ENCODE results near the gene RNASEH2C.
A peak's percentile ranks its signal among the peaks of the same experiment; 100 is the strongest.
"Not testable (repeated sequence)": the region's sequence is repeated elsewhere in the genome, so short reads cannot be mapped to it uniquely, and the experiment has no call there.

Gene RNASEH2C

DNA sequence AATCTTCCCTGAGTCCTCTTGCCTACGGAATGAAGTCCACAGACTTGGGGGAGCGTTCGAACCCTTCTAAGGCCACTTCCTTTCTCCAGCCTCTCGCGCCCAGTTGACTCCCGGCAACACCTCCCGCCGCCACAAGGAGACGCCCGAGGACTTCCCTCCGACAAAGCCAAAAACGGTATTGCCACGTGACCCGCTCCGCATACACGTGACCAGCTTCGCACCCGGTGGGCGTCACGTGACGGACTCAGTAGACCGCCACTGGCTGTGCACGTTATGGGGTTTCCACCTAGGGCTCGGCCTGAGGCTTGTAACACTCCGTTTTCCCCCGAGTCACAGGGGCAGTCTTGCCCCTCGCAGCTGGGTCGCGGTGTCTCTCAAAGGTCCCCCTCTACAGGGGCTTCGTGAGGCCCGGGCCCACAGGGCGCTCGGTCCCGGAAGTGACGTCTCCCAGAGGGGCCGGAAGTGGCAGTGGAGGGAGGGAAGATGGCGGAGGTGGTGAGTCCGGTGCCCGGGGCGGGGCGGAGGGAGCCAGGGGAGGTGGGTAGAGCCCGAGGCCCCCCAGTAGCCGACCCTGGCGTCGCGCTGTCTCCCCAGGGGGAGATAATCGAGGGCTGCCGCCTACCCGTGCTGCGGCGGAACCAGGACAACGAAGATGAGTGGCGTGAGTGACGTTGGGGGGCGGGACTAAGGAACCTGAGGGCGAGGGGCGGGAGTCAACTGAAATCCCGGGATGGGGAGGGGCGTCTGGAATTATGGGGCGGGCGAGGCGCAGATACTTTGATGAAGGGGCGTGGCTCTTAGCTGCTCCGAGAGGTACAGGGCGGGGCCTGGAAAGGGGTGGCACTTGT lies 8.6 kb downstream of the RNASEH2C start, which contains the start of gene KAT5:
Gene KAT5, plus strand, starts transcription at position 468 of the 848 bp plus-strand sequence. Its CDS starts 16 bp downstream, at position 484.
- H3K27ac ChIP-seq: peak within 1 kb of the TSS; percentile 94 to 98
- TF ChIP-seq, protein P1, sequence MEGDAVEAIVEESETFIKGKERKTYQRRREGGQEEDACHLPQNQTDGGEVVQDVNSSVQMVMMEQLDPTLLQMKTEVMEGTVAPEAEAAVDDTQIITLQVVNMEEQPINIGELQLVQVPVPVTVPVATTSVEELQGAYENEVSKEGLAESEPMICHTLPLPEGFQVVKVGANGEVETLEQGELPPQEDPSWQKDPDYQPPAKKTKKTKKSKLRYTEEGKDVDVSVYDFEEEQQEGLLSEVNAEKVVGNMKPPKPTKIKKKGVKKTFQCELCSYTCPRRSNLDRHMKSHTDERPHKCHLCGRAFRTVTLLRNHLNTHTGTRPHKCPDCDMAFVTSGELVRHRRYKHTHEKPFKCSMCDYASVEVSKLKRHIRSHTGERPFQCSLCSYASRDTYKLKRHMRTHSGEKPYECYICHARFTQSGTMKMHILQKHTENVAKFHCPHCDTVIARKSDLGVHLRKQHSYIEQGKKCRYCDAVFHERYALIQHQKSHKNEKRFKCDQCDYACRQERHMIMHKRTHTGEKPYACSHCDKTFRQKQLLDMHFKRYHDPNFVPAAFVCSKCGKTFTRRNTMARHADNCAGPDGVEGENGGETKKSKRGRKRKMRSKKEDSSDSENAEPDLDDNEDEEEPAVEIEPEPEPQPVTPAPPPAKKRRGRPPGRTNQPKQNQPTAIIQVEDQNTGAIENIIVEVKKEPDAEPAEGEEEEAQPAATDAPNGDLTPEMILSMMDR (IDR thresholded peaks at IDR 0.05): peak; percentile 96
- peak; percentile 99 for DNase-seq (ENCODE audit: low spot score)
- peak within 1 kb of the TSS; percentile 90 for H3K4me3 ChIP-seq

DNA sequence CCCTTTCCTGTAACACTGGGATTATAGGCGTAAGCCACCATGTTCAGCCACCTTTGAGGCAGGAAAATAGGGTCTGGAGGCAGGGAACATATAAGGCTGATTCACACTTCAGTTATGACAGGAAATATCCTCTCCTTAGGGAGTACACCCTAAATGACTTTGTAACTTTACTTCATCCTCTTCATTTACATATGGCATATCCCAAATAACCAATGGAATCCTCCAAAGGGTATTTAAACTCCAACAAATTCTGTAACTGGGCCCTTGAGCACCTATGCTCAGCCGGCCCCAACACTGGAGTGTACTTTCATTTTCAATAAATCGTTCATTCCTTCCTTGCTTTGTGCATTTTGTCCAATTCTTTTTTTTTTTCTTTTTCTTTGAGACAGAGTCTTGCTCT lies 10.2 kb downstream of the RNASEH2C start:
- TF ChIP-seq, protein P1 (IDR thresholded peaks at IDR 0.05): no peak
- peak overlapping the region; percentile 42 to 94 for H3K27ac ChIP-seq
- DNase-seq (ENCODE audit: low spot score): no peak
- no peak overlapping the region for H3K4me3 ChIP-seq

DNA sequence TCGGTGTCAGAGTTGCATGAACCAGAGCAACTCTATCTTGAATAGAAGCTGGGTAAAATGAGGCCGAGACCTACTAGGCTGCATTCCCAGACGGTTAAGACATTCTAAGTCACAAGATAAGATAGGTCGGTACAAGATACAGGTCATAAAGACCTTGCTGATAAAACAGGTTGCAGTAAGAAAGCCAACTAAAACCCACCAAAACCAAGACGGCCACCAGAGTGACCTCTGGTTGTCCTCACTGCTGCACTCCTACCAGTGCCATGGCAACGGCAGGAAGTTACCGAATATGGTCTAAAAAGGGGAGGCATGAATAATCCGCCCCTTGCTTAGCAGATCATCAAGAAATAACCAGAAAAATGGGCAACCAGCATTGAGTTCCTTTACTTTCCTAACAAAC lies 10.9 kb downstream of the RNASEH2C start:
- H3K27ac ChIP-seq: peak overlapping the region in 1 of 2 donors; percentile 14
- no peak for DNase-seq (ENCODE audit: low spot score)
- TF ChIP-seq, protein P1 (IDR thresholded peaks at IDR 0.05): no peak
- H3K4me3 ChIP-seq: no peak overlapping the region

DNA sequence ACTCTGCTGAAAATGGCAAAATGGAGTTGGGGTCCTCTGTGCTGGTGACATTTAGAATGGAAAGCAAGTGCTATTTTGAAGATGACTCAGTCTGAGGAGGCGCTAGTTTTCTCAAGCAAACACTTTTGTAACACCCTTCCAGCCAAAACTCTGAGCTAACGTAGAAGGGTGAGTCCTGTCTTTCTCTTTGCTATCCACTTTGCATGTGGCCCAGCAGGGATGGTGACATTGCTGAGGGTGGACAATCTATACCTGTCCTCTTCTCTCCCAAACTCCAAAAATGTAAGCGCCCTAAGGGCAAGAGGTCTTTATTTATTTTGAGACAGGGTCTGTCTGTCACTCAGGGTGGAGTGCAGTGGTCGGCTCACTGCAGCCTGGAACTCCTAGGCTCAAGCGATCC lies 12.1 kb downstream of the RNASEH2C start:
- TF ChIP-seq, protein P1 (IDR thresholded peaks at IDR 0.05): no peak
- Histone ChIP-seq H3K4me3 (no peak overlapping the region), H3K27ac (no peak overlapping the region)
- DNase-seq (ENCODE audit: low spot score): no peak

DNA sequence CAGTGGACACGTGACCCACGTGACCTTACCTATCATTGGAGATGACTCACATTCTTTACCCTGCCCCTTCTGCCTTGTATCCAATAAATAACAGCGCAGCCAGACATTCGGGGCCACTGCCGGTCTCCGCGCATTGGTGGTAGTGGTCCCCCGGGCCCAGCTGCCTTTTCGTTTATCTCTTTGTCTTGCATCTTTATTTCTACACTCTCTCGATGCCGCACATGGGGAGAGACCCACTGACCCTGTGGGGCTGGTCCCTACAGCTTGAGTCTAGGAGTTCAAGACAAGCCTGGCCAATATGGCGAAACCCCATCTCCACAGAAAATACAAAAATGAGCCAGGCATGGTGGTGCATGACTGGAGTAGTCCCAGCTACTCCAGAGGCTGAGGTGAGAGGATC lies 13.6 kb downstream of the RNASEH2C start:
- H3K4me3 ChIP-seq; DNase-seq (ENCODE audit: low spot score): not testable (repeated sequence)

DNA sequence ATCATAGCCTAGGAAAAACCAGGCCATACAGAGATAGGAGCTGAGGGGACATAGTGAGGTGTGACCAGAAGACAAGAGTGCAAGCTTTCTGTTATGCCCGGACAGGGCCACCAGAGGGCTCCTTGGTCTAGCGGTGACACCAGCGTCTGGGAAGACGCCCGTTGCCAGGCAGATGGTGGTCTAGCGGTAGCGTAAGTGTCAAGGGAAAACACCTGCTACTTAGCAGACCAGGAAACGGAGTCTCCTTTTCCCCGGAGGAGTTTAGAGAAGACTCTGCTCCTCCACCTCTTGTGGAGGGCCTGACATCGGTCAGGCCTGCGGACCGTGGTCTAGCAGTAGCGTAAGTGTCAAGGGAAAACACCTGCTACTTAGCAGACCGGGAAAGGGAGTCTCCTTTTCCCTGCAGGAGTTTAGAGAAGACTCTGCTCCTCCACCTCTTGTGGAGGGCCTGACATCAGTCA lies 14.3 kb downstream of the RNASEH2C start:
- H3K27ac ChIP-seq; DNase-seq (ENCODE audit: low spot score): not testable (repeated sequence)
- peak overlapping the region; percentile 24 for H3K4me3 ChIP-seq
- TF ChIP-seq, protein P1 (IDR thresholded peaks at IDR 0.05): peak; percentile 66

More for the DNA sequence above, 13.6 kb downstream of the RNASEH2C start:
- H3K27ac ChIP-seq: not testable (repeated sequence)

DNA sequence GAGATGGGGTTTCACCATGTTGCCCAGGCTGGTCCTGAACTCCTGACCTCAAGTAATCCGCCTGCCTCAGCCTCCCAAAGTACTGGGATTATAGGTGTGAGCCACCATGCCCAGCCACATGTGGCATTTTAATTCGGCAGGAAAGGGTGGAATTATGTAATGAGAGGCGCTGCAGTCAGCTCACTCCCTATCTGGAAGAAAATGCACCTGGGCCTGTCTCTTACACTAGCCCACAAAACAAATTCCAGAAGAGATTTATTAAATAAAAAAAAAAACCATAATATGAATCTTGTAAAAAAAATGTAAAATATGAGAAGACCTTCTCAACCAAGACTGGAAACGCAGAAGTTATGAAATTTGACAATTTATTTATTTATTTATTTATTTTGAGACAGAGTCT lies 16.8 kb downstream of the RNASEH2C start:
- Histone ChIP-seq H3K4me3 (no peak overlapping the region), H3K27ac (no peak overlapping the region)
- TF ChIP-seq, protein P1 (IDR thresholded peaks at IDR 0.05): no peak
- DNase-seq (ENCODE audit: low spot score): no peak
